ENCODE data around the gene ERG28.

DNA sequence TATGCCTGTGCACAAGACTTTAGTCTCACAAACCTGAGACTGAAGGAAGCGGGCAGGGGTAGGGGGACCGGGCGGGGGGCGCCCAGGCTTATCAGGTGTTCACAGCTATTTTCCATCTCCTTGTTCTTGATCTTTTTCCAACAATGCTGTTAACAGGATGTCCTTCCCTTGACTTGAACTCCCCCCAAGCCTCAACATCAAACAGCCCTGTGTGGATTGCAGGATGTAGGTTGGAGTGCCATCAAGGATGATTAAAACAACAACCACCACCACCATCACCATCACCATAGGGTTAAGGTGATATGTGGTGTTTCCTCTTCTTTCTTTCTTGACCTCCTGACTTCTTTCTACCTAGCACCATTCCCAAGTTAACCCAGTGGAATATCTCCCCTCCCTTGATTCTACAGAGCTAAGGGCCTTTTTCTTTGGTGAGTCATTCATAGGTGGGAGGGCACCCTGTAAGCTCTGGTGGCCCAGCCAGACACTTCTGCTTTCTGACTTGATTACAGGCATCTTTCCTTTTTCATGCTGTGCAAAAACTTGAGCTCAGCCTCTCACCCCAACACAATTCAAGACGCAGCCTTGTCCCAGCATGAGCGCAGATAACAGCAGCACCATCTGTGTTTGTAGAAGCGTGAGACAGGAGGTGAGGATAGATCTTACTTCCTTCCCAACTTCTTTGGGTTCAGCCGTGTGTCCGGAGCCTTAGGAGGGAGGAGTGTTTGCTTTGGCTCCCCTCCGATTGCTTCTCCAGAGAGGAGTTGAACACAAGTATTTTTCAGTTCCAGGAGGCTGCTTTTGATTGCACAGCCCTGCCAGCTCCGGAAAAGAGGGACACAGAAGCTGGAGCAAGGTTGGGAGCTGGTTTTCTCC, 55.5 kb downstream of the ERG28 start:
- TF ChIP-seq, protein P1, sequence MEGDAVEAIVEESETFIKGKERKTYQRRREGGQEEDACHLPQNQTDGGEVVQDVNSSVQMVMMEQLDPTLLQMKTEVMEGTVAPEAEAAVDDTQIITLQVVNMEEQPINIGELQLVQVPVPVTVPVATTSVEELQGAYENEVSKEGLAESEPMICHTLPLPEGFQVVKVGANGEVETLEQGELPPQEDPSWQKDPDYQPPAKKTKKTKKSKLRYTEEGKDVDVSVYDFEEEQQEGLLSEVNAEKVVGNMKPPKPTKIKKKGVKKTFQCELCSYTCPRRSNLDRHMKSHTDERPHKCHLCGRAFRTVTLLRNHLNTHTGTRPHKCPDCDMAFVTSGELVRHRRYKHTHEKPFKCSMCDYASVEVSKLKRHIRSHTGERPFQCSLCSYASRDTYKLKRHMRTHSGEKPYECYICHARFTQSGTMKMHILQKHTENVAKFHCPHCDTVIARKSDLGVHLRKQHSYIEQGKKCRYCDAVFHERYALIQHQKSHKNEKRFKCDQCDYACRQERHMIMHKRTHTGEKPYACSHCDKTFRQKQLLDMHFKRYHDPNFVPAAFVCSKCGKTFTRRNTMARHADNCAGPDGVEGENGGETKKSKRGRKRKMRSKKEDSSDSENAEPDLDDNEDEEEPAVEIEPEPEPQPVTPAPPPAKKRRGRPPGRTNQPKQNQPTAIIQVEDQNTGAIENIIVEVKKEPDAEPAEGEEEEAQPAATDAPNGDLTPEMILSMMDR (IDR thresholded peaks at IDR 0.05; ENCODE audit: poor library complexity), result no peak
- TF ChIP-seq EZH2 (IDR thresholded peaks at IDR 0.05; ENCODE audit: borderline replicate concordance), result no peak
- TF ChIP-seq EZH2phosphoT487 (IDR thresholded peaks at IDR 0.05; ENCODE audit: low read depth, severe bottlenecking, unreplicated experiment), result no peak

Measured in hepatocyte (in vitro differentiated cells).